GM10266 (cell line): Measurements from ENCODE around the gene MIER1.

Source experiments
- DNase-seq: peaks from one replicate; pipeline ENCODE4 v3.0.0; 2012; ENCODE audit errors: extremely low spot score
- TF ChIP-seq, protein P1 (sequence below): IDR thresholded peaks from 2 replicates; pipeline ENCODE4 v1.5.1; 2012; ENCODE audit warnings: mild to moderate bottlenecking, low read depth; ENCODE audit not compliant: control insufficient read depth, insufficient read depth; ENCODE audit errors: missing control alignments

Gene MIER1

DNA sequence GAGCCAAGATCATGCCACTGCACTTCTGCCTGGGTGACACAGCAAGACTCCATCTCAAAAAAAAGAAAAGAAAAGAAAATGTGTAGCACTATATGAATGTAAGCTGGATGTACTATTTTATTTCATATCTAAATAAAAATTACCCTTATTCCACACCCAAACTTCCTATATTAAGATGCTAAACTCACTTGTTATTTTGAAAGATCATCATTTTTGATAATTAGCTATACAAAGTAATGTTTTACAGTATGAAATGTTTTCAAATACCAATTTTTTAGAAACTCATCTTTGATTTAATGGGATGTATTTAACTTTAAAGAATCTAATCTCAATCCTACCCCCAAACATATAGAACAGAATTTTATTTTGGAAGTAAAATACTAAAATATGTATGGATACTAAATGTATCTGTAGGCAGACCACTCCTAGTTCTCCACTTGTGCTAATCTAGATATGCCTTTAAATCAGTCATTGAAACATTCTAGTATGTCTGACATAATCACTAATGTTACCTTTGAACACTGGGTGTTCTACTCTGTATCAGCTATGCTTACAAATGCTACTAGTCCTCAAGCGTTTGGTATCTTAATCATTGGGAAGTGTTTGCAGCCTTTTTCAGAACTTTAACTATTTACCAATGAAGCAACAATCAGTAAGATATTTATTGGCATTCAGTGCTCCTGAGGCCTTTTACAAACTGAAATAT lies 12.9 kb downstream of the MIER1 start:
- DNase-seq = no peak
- TF ChIP-seq, protein P1, sequence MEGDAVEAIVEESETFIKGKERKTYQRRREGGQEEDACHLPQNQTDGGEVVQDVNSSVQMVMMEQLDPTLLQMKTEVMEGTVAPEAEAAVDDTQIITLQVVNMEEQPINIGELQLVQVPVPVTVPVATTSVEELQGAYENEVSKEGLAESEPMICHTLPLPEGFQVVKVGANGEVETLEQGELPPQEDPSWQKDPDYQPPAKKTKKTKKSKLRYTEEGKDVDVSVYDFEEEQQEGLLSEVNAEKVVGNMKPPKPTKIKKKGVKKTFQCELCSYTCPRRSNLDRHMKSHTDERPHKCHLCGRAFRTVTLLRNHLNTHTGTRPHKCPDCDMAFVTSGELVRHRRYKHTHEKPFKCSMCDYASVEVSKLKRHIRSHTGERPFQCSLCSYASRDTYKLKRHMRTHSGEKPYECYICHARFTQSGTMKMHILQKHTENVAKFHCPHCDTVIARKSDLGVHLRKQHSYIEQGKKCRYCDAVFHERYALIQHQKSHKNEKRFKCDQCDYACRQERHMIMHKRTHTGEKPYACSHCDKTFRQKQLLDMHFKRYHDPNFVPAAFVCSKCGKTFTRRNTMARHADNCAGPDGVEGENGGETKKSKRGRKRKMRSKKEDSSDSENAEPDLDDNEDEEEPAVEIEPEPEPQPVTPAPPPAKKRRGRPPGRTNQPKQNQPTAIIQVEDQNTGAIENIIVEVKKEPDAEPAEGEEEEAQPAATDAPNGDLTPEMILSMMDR = no peak

DNA sequence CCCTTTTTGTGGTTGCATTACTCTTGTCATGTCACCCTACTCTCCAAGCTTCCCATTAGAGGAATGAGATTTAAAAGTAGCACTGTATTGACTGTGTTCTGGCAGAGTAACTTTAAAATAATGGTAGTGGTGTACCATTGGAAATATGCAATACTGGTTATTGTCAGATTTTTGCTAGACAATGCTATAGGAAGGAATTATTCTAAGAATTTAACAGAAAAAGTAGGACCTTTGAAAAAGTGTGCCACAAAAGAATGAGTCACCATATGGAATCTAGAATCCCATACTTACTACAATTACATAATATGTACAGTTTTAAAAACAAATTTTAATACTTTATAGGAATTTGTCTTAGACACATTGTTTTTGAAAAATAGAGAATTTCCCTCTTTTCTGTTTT lies 13.8 kb downstream of the MIER1 start:
- TF ChIP-seq, protein P1 = no peak
- DNase-seq = no peak

DNA sequence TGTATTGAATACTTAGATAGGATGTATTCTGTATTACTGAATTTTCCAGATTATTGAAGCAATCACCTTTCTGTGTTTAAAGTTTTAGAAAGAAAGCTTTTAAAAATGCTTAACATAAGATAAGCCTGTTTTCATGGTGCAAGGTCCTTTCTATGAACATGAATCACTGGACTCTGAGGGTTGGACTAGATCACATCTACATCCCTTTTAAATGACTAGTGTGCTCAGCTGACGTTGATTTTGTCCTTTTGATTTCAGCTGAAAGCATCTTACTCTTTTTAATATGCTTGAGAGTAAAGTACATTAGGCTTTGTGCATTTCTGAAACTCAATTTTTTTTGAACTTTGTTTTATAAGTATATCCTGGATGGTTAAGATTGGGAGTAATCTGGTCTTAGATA lies 16.2 kb downstream of the MIER1 start:
- TF ChIP-seq, protein P1 = no peak
- DNase-seq = no peak

- no peak for DNase-seq
- TF ChIP-seq, protein P1 = no peak
These were observed 18.7 kb downstream of the MIER1 start for GRCh38 chr1:66943361-66943969.

GRCh38 chr1:66944330-66945274 lies 19.8 kb downstream of the MIER1 start:
- TF ChIP-seq, protein P1 = no peak
- DNase-seq = no peak

DNA sequence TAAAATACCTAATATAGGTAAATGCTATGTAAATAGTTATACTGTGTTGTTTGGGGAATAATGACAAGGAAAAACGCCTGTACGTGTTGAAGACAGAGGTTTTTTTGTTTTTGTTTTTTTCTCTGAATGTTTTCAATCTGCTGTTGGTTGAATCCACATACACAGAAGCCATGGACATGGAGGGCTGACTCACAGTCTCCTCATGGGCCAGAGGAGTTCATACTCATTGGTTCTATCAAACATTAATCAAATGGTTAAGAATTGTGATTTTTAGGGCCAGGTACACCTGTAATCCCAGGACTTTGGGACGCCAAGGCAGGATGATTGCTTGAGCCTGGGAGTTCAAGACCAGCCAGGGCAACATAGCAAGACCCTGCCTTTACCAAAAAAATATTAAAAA lies 20.5 kb downstream of the MIER1 start:
- DNase-seq = no peak
- TF ChIP-seq, protein P1 = no peak
